HG03095 (cell line): ENCODE results near the gene SCFD2.
"Not testable (repeated sequence)": the region's sequence is repeated elsewhere in the genome, so short reads cannot be mapped to it uniquely, and the experiment has no call there.

Experiments used
- ATAC-seq: cut with Tn5 transposase; IDR thresholded peaks from one replicate; pipeline ENCODE4 v1.9.1; 2021; ENCODE audit warnings: moderate library complexity; ENCODE audit not compliant: unreplicated experiment

SCFD2 gene

GRCh38 chr4:53150631-53151488 is 215.0 kb downstream of the SCFD2 start:
- ATAC-seq, result no peak

GRCh38 chr4:53147711-53148110 is 218.2 kb downstream of the SCFD2 start:
- ATAC-seq, result no peak

DNA sequence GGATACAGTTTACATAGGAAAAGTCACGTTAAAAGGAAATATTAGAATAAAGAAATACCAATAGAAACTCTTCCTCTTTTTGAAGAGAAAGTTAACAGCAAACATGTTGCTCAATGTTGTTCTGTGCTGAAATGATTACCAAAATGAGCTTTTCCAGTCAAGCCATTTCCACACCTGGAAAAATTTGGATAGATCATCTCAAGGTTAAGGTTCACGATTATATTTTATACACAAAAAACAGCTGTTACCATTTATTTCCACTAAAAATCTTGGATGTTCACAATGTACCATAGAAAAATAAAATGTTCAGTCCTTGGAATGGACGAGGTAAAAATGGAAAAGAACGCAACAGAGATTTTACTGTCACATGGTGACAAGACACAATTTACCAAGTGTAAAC is 218.7 kb downstream of the SCFD2 start:
- ATAC-seq, result no peak

DNA sequence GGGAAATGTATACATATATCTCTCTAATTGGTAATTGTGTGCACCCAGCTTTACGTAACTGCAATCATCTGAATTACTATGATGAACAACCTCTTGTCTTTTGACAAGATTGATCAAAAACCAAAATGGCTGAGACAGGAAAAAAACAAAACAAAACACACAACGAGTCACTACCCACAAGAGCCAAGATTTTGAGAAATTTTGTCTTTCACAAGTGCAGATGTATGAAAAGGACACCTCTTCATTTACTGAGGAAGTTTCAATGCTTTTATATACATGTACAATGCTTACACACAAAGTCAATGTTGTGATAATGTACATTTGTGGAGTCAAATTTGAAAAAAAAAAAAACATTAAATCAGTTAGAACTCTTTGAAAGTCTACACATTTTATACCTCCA is 224.6 kb downstream of the SCFD2 start:
- ATAC-seq, result no peak

DNA sequence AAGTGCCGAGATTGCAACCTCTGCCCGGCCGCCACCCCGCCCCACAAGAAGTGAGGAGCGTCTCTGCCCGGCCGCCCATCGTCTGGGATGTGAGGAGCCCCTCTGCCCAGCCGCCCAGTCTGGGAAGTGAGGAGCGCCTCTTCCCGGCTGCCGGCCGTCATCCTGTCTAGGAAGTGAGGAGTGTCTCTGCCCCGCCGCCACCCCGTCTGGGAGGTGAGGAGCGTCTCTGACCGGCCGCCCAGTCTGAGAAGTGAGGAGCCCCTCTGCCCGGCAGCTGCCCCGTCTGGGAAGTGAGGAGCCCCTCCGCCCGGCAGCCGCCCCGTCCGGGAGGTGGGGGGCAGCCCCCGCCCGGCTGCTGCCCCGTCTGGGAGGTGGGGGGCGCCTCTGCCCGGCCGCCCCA is 226.6 kb downstream of the SCFD2 start:
- not testable (repeated sequence) for ATAC-seq

DNA sequence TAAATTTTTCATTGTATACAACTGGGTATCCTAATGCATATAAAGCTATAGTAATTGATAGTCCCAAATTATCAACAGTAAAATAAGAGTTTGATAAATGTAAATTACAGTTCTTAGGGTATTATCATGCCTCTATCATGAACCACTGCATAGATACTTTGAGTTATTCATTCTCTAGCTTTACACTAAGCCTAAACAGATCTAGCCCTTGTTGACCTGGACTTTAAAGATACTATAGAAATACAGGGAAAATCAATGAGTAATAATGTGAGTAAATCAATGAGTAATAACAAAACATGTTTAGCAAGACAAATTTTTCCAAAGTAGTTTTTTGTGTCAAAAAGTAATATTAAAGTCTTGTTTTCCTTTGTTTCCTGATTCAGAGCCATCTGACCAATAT is 228.4 kb downstream of the SCFD2 start:
- ATAC-seq, result no peak

DNA sequence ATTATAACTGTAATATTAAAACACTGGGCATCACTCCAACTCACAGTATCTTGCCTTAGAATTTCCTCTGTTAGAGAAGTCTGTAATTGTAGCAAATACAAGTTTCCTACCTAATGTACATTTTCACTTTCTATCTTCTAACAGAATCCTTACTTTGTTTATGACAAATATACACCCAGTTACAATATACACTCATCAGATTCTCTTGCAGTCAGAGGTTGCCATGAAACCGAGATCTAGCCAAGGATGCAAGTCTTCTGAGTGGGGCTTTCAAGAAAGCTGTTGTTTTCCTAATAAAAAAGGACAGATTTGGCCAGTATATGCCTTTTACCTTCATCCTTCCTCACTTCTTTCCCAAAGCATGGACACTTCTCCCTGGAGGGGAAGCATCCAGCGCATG is 228.9 kb downstream of the SCFD2 start:
- ATAC-seq, result no peak

GRCh38 chr4:53132132-53132891 is 233.5 kb downstream of the SCFD2 start:
- no peak for ATAC-seq

DNA sequence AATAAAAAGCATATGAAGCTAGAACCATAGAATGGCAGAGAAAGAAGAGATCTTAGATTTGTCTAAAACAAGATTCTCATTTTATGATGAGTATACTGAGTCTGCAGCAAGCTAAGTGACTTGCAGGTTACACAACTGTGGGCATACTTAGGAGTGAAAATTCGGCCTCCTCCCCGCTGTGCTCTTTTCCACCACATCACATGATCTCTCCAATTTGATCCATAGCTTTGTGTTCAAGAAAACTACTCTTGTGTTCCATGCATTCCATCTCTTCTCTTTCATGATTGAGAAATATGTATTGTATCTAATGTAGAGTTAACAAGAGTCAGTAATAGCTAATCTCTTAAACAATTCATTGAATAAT is 234.3 kb downstream of the SCFD2 start:
- no peak for ATAC-seq

DNA sequence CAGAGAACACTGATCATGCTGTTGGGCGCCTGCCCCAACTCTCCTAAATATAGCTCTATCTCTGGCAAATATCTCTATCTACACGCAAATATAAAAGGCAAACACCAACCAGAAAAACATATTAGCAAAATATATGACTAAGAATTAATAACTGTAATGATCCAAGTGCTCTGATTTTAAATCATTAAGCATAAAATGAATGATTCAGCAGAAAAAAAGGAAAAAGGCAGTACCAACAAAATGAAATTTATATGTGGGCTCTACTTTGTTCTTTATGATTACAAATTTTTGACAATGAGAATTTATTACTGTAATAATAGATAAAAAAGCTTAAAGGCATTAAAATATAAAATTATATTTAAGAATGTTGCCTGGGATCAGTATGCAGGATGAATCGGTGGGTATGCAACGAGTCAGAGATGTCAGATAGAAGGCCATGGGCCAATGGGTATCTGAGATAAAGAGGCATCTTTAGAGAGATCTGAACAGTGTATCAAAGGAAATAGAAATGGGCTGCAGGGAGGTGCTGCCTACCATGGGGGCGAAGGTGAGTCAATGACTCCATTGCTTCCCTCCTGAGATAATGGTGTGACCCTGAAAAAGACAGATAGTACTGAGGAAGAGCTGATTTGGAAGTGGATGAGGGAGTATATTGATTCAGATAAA is 234.8 kb downstream of the SCFD2 start:
- ATAC-seq, result no peak

GRCh38 chr4:53128706-53129357 is 237.0 kb downstream of the SCFD2 start:
- no peak for ATAC-seq

- ATAC-seq, result no peak
Measured at GRCh38 chr4:53128231-53128630, 237.6 kb downstream of the SCFD2 start.

DNA sequence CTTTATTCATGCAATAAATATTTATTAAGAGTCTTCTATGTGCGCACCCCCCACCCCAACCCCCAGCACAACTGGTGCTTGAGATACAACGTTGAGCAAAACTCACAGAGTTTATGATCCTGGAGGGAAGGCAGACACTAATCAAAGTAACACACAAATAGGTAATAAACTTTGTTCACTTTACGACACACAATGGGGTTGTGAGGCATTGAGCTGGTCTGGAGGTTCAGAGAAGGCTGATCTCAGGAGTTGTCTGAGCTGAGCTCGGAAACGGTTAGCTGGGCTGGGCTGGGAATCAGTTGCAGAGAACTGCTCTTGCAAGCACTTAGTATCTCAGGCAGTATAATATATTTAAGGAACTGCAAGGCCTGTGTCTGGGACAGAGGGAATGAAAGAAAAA is 238.5 kb downstream of the SCFD2 start:
- ATAC-seq, result no peak

- ATAC-seq, result no peak
Measured at GRCh38 chr4:53126099-53126498, 239.8 kb downstream of the SCFD2 start.

GRCh38 chr4:53123819-53124218 is 242.0 kb downstream of the SCFD2 start:
- no peak for ATAC-seq

DNA sequence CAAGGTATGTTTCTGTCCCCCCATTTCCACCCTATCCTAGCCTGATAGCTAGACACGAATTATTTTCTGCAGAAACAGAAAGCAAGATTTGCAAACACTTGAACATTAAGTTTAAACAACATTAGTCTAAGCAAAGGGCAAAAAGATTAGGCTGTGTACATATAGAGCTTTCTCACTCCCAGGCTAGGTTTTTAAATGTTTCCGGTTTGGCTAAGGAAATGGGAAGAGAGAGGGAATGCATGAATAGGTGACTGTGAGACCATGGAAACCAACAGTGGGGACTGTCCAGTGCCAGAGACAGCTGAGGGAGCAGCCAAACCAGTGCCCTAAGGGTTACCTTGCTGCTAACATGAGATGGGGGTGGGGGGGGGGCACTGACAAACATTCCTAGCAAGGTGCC is 242.7 kb downstream of the SCFD2 start:
- ATAC-seq, result no peak

DNA sequence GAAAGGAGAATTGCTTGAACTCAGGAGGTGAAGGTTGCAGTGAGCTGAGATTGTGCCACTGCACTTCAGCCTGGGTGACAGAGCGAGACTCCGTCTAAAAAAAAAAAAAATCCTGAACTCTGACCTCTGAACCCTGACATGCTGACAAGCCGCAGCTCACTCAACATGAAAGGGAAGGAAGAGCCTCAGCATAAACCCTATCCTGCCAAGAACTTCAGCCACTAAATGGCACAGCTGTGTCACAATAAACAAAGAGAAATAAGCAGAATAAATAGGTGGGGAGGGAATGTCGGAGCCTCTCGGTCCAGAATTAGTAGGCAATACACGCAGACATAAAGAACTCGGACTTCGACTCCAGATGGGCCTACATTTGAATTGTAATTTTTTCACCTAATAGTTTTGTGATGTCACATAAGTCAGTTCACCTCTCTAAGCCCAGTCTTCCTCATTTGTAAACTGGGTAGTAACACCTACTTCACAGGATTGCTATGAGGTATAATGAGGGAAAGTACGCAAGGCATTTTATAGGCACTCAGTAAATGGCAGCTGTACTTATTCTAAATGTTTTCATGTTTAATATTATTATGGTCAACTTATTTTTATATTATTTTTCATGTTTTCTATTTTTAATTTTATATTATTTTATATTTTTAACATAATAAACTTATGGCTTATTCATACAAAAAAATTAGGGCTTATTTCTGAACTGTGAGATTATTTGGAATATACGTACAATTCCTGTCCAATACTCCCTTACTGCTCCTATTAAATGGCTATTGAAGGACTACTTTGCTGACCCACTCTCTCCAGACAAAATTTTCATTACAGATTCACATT is 243.4 kb downstream of the SCFD2 start:
- ATAC-seq, result no peak

DNA sequence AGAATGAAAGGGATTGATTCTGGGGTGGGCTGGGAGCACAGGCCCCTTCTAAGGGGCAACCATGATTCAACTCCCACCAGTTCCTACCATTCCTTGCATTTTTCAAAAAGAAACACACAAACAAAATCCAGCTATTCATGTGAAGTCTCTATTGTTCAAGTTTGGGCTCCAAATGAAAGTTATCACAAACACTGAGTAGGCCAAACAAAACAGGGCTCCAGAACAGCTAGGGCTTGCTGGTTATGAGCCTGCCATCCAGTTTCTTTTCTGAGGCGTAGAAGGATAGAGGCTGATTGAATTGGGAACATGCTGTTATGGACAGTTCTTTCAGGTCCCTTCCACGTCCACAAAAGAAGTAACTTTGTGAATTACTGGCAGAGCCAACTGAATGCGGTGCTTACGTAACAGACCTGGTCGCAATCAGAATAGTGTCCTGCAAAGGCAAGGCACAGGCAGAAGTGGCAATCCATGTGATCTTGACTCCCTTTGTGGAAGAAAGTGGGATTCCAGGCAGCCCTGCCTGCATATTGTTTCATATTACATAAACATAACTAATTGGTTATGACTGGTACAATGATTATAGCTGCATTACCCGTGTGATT is 244.5 kb downstream of the SCFD2 start:
- no peak for ATAC-seq

DNA sequence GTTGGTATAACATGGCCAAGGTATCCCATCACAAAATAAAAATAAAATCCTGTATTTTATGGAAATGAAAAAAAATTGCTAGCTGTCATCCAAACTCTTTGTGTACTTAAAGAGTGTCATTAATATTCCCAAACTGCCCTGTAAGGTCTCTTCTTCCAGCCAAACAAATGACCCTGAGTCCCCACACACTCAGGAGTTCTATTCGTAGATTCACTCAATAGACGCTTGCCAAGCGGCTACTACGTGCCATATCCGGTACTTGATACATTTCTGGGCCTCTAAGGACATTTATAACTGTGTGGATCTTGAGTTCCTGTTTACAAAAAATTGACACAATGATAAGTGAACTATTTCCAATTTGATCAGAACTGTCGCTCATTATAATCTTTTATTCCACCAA is 245.1 kb downstream of the SCFD2 start:
- ATAC-seq, result no peak

GRCh38 chr4:53119680-53120079 is 246.2 kb downstream of the SCFD2 start:
- ATAC-seq, result no peak
